ENCODE measurements around the gene GTPBP4. TPM values are rescaled to one million over a fixed set of nuclear protein-coding genes. Genes with fewer than 3 reads are reported as not detected.

GTPBP4 gene
- total and polyA plus RNA-seq, 2 of the 8 experiments (the other 6 are each of a cell fraction or from before 2014, with no cell fraction given) = 16.9 to 98.1 TPM

DNA sequence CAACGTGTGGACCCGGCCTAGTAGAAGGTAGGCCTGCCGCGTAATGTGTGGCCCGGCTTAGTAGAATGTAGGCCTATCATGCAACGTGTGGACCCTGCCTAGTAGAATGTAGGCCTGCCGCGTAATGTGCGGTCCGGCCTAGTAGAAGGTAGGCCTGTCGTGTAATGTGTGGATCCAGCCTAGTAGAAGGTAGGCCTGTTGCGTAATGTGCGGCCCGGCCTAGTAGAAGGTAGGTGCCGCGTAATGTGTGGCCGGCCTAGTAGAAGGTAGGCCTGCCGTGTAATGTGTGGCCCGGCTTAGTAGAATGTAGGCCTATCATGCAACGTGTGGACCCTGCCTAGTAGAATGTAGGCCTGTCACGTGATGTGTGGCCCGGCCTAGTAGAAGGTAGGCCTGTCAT is 11.9 kb upstream of the GTPBP4 start:
- Histone ChIP-seq H4K20me1 (replicated peaks in 1 of 2; ENCODE audit: control insufficient read depth in 1 of 2, insufficient read depth in 2 of 2, low read length in 2 of 2) (no peaks in the 10 kb centered on the region), H4K5ac (ENCODE audit: insufficient read length, low read depth, low read length) (no peak overlapping the region), H3K27me3 (replicated peaks in 1 of 4; ENCODE audit: control insufficient read depth in 3 of 4, extremely low read depth in 1 of 4, insufficient read depth in 3 of 4, low read length in 3 of 4) (no peaks in the 10 kb centered on the region), H2BK12ac (ENCODE audit: low read depth, low read length) (no peak overlapping the region), H3K9me3 (ENCODE audit: insufficient read depth in 2 of 2, low read depth in 1 of 2, low read length in 1 of 2) (peaks cover 23 to 27% of the 10 kb centered on the region in 2 experiments), H2AFZ (ENCODE audit: low read length) (no peak overlapping the region), H3K23me2 (ENCODE audit: low read depth, low read length) (no peaks in the 10 kb centered on the region), H3K14ac (ENCODE audit: insufficient read length) (no peak overlapping the region), H3K9ac (replicated peaks in 1 of 4; ENCODE audit: extremely low read depth in 1 of 4, low read depth in 3 of 4, low read length in 3 of 4) (no peak overlapping the region; a peak in 1 of 7 replicates), H2BK120ac (replicated peaks; ENCODE audit: low read depth, low read length) (no peak overlapping the region), H2BK15ac (ENCODE audit: low read length) (no peak overlapping the region), H3K4ac (replicated peaks; ENCODE audit: insufficient read length, low read depth, low read length) (no peak overlapping the region), H2BK5ac (ENCODE audit: low read depth, low read length) (no peak overlapping the region; the same call in 1 of the 2 replicates), H3K4me2 (ENCODE audit: insufficient read depth in 1 of 2, low read depth in 2 of 2, low read length in 2 of 2) (no peak overlapping the region), H3K4me3 (ENCODE audit: extremely low read depth in 1 of 4, insufficient read depth in 2 of 4, low read depth in 3 of 4, low read length in 4 of 4) (no peak overlapping the region), H3K4me1 (replicated peaks in 1 of 4; ENCODE audit: control insufficient read depth in 3 of 4, insufficient read depth in 4 of 4, low read length in 3 of 4) (peaks cover 0 to 10% (median 3%) of the 10 kb centered on the region in 4 experiments; a peak in 4 of 7 replicates), H3K23ac (ENCODE audit: insufficient read length) (no peak overlapping the region), H2AK5ac (ENCODE audit: low read depth, low read length) (no peak overlapping the region), H4K8ac (ENCODE audit: extremely low read depth, insufficient read depth, low read length) (no peak overlapping the region), H3K79me1 (ENCODE audit: low read depth, low read length) (no peaks in the 10 kb centered on the region), H3K79me2 (ENCODE audit: control insufficient read depth in 1 of 2, insufficient read depth in 2 of 2, low read length in 2 of 2) (no peaks in the 10 kb centered on the region), H4K91ac (replicated peaks; ENCODE audit: insufficient read length, low read length) (no peak overlapping the region), H3K18ac (ENCODE audit: extremely low read depth, low read length) (no peak overlapping the region), H3K56ac (replicated peaks; ENCODE audit: insufficient read length, low read depth, low read length) (no peak overlapping the region), H3K27ac (ENCODE audit: low read depth, low read length) (no peak overlapping the region), H2BK20ac (ENCODE audit: low read length) (no peak overlapping the region), H3K36me3 (ENCODE audit: control insufficient read depth in 2 of 4, insufficient read depth in 4 of 4, low read length in 3 of 4) (peaks cover 0 to 4% (median 0%) of the 10 kb centered on the region in 4 experiments; a peak in 1 of 8 replicates)
- TF ChIP-seq EP300 (IDR thresholded peaks at IDR 0.05; ENCODE audit: borderline replicate concordance in 1 of 2, low read depth in 2 of 2, low read length in 2 of 2) = no peak
- no peak for TF ChIP-seq SIN3A (conservative IDR thresholded peaks at IDR 0.05 in 1 of 2, IDR thresholded peaks at IDR 0.05 in 1 of 2; ENCODE audit: low read depth in 1 of 2, low read length in 2 of 2)
- TF ChIP-seq BACH1 (IDR thresholded peaks at IDR 0.05; ENCODE audit: low read length) = no peak
- TF ChIP-seq, protein P1, sequence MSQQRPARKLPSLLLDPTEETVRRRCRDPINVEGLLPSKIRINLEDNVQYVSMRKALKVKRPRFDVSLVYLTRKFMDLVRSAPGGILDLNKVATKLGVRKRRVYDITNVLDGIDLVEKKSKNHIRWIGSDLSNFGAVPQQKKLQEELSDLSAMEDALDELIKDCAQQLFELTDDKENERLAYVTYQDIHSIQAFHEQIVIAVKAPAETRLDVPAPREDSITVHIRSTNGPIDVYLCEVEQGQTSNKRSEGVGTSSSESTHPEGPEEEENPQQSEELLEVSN (IDR thresholded peaks at IDR 0.05) = no peak
- no peak for TF ChIP-seq SAP30 (IDR thresholded peaks at IDR 0.05; ENCODE audit: insufficient read depth, insufficient replicate concordance, low read length)
- no peak for TF ChIP-seq YY1 (IDR thresholded peaks at IDR 0.05; ENCODE audit: low read depth, low read length)
- FAIRE-seq (no peak), DNase-seq (ENCODE audit: low read depth in 1 of 2, low spot score in 2 of 2) (no peak)
- POLR2A ChIA-PET (ENCODE audit: partially characterized antibody) = no interaction called here
- CTCF ChIA-PET (ENCODE audit: partially characterized antibody) = no interaction called here
- WGBS, 2 experiments (ENCODE audit: extremely low coverage in 1 of 2, insufficient coverage in 1 of 2, insufficient read length in 1 of 2, insufficient replicate concordance in 2 of 2, low coverage in 1 of 2, low lambda C conversion rate in 2 of 2, missing lambda C conversion rate in 1 of 2) = 95% methylated on average over 22 of the region's 22 CpGs; no CpG with 5 or more reads in 1 of the 2 experiments

Data from H1 (cell line).